ENCODE measurements around the gene SCFD2. TPM values are rescaled to one million over a fixed set of nuclear protein-coding genes. Genes with fewer than 3 reads are reported as not detected.

The SCFD2 gene
- total and polyA plus RNA-seq, 12 donors: 2.9 to 15.0 (median 9.7) TPM

DNA sequence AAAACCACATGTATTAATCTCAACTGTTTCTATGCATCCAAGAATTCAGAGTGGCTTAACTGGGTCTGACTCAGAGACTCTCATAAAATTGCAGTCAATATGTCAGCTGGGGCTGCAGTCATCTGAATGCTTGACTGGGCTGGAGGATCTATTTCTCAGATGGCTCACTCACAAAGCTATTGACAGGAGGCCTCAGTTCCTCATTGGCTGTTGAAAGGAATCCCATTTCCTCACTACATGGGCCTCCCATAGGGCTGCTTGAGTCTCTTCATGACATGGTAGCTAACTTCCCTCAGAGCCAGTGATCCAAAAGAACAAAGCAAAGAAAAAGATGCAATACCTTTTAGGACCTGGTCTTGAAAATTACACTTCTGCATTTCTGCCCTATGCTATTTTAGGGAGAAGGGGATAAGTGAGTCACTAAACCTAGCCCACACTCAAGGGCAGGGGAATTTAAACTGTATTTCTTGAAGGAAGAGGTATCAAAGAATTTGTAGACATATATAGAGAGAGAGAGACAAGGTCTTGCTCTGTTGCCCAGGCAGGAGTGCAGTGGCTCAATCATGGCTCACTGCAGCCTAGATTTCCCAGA is 9.8 kb downstream of the SCFD2 start:
- H3K36me3 ChIP-seq: peaks cover 0 to 25% (median 3%) of the 10 kb centered on the region in 9 donors
- no peak overlapping the region for H3K27ac ChIP-seq
- DNase-seq: no peak
- TF ChIP-seq, protein P1, sequence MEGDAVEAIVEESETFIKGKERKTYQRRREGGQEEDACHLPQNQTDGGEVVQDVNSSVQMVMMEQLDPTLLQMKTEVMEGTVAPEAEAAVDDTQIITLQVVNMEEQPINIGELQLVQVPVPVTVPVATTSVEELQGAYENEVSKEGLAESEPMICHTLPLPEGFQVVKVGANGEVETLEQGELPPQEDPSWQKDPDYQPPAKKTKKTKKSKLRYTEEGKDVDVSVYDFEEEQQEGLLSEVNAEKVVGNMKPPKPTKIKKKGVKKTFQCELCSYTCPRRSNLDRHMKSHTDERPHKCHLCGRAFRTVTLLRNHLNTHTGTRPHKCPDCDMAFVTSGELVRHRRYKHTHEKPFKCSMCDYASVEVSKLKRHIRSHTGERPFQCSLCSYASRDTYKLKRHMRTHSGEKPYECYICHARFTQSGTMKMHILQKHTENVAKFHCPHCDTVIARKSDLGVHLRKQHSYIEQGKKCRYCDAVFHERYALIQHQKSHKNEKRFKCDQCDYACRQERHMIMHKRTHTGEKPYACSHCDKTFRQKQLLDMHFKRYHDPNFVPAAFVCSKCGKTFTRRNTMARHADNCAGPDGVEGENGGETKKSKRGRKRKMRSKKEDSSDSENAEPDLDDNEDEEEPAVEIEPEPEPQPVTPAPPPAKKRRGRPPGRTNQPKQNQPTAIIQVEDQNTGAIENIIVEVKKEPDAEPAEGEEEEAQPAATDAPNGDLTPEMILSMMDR (IDR thresholded peaks at IDR 0.05): no peak
- H3K4me1 ChIP-seq: peaks cover 0 to under 1% (median 0%) of the 10 kb centered on the region in 9 donors
- no peak overlapping the region for H3K4me3 ChIP-seq
- intact Hi-C loops (cut with DNase I): no loop called here
- ATAC-seq: no peak
- H3K27me3 ChIP-seq: no peaks in the 10 kb centered on the region
- H3K9me3 ChIP-seq: no peaks in the 10 kb centered on the region

DNA sequence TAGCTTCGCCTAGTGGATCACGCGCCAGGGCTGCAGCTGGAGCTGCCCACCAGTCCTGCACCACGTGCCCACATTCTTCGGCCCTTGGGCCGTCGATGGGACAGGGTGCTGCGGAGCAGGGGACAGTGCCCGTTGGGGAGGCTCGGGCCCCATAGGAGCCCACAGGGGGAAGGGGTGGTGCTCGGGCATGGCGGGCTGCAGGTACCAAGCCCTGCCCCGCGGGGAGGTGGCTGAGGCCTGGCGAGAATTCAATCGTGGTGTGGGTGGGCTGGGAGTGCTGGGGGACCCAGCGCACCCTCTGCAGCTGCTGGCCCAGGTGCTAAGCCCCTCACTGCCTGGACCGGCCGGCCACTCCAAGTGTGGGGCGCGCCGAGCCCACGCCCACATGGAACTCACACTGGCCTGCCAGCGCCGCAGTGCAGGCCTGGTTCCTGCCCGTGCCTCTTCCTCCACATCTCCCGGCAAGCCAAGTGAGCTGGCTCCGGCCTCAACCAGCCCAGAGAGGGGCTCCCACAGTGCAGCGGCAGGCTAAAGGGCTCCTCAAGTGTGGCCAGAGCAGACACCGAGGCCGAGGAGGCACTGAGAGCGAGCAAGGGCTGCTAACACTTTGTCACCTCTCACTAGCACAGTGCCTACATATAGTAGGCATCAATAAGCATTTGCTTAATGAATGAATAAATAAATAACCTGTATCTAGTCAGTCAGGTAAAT is 11.7 kb downstream of the SCFD2 start:
- H3K4me3 ChIP-seq: no peak overlapping the region
- H3K27ac ChIP-seq: no peak overlapping the region
- WGBS, 2 donors: 97 to 98% methylated on average over 32 of the region's 32 CpGs
- TF ChIP-seq, protein P1 (IDR thresholded peaks at IDR 0.05): no peak
- H3K36me3 ChIP-seq: peaks cover 0 to 40% (median 3%) of the 10 kb centered on the region in 9 donors
- DNase-seq (no peak), ATAC-seq (peak in 1 of 8 donors; percentile 13)
- no peaks in the 10 kb centered on the region for H3K27me3 ChIP-seq
- no peaks in the 10 kb centered on the region for H3K4me1 ChIP-seq
- H3K9me3 ChIP-seq: no peaks in the 10 kb centered on the region
- intact Hi-C loops (cut with DNase I): no loop called here

DNA sequence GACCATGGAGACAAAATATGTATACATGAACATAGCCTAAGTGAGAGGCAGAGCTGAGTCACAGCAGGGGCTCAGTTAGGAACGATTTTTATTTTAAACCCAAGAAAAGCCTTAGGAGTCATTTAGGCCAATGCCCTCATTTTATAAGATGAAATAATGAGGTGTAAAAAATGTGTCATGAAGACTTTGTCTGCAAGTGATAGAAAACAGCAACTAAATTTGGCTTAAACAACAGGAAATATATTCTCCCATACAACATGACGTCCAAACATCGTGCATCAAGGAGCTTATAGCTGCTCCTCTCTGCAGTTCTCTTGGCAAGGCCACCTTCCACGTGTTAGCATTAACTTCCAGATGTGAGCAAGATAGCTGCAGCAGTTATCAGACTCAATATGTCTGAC is 16.8 kb downstream of the SCFD2 start:
- H3K27me3 ChIP-seq: no peaks in the 10 kb centered on the region
- H3K36me3 ChIP-seq: peaks cover 0 to 53% (median 3%) of the 10 kb centered on the region in 9 donors
- TF ChIP-seq, protein P1 (IDR thresholded peaks at IDR 0.05): no peak
- intact Hi-C loops (cut with DNase I): no loop called here
- H3K4me1 ChIP-seq: peaks cover 0 to 22% (median 12%) of the 10 kb centered on the region in 9 donors
- peaks cover 0 to 13% (median 0%) of the 10 kb centered on the region in 11 donors for H3K9me3 ChIP-seq
- ATAC-seq (no peak), DNase-seq (no peak)
- no peak overlapping the region for H3K27ac ChIP-seq
- 78 to 84% methylated on average over 4 of the region's 4 CpGs for WGBS, 2 donors
- H3K4me3 ChIP-seq: no peak overlapping the region

DNA sequence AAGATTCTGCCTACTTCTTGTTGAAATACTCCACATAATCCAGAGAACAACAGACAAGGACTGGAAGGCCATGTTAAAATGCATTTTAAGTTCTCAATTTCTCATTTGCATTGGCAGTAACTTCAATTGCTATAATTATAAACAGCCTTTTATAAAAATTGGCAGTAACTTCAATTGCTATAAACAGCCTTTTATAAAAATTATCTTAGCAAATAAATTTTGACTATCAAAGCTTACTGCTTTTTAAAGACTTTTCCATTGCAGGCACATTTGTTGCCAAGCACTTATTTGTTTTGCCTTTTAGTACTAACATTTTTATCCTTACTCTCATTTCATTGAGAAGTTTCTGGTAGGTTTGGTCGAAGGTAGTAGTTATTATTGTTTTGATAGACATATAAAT is 17.8 kb downstream of the SCFD2 start:
- peaks cover 0 to 22% (median 12%) of the 10 kb centered on the region in 9 donors for H3K4me1 ChIP-seq
- H3K27ac ChIP-seq: peak overlapping the region in 1 of 10 donors; percentile 3
- no peak for ATAC-seq

More for the DNA sequence above, 17.8 kb downstream of the SCFD2 start:
- intact Hi-C loops (cut with DNase I): no loop called here
- 83 to 91% methylated on average over 1 of the region's 1 CpG for WGBS, 2 donors
- Histone ChIP-seq H3K4me3 (no peak overlapping the region), H3K9me3 (peaks cover 0 to 13% (median 0%) of the 10 kb centered on the region in 11 donors), H3K36me3 (peaks cover 0 to 49% (median 3%) of the 10 kb centered on the region in 9 donors), H3K27me3 (no peaks in the 10 kb centered on the region)
- no peak for DNase-seq
- TF ChIP-seq, protein P1 (IDR thresholded peaks at IDR 0.05): no peak

All from heart right ventricle (tissue), 16 donors.